AG09309 (cell line): Measurements from ENCODE around the gene DPYSL3.

Experiments used
- DNase-seq: peaks from one replicate; pipeline ENCODE4 v3.0.0-alpha.2; 2010; ENCODE audit warnings: low read depth
- H3K4me3 ChIP-seq: 2 replicates; pipeline ENCODE4 v1.5.1; 2011; ENCODE audit warnings: mild to moderate bottlenecking, low read depth, low read length, moderate library complexity; ENCODE audit not compliant: control insufficient read depth
- TF ChIP-seq, protein P1 (sequence below): IDR thresholded peaks from 2 replicates; pipeline ENCODE4 v1.5.1; 2011; ENCODE audit warnings: mild to moderate bottlenecking, low read depth, low read length, inconsistent platforms; ENCODE audit not compliant: insufficient read depth, control insufficient read depth; ENCODE audit errors: missing control alignments

The DPYSL3 gene

GRCh38 chr5:147467973-147468508 lies 41.8 kb downstream of the DPYSL3 start:
- TF ChIP-seq, protein P1, sequence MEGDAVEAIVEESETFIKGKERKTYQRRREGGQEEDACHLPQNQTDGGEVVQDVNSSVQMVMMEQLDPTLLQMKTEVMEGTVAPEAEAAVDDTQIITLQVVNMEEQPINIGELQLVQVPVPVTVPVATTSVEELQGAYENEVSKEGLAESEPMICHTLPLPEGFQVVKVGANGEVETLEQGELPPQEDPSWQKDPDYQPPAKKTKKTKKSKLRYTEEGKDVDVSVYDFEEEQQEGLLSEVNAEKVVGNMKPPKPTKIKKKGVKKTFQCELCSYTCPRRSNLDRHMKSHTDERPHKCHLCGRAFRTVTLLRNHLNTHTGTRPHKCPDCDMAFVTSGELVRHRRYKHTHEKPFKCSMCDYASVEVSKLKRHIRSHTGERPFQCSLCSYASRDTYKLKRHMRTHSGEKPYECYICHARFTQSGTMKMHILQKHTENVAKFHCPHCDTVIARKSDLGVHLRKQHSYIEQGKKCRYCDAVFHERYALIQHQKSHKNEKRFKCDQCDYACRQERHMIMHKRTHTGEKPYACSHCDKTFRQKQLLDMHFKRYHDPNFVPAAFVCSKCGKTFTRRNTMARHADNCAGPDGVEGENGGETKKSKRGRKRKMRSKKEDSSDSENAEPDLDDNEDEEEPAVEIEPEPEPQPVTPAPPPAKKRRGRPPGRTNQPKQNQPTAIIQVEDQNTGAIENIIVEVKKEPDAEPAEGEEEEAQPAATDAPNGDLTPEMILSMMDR, result no peak
- no peak overlapping the region for H3K4me3 ChIP-seq
- DNase-seq, result no peak

DNA sequence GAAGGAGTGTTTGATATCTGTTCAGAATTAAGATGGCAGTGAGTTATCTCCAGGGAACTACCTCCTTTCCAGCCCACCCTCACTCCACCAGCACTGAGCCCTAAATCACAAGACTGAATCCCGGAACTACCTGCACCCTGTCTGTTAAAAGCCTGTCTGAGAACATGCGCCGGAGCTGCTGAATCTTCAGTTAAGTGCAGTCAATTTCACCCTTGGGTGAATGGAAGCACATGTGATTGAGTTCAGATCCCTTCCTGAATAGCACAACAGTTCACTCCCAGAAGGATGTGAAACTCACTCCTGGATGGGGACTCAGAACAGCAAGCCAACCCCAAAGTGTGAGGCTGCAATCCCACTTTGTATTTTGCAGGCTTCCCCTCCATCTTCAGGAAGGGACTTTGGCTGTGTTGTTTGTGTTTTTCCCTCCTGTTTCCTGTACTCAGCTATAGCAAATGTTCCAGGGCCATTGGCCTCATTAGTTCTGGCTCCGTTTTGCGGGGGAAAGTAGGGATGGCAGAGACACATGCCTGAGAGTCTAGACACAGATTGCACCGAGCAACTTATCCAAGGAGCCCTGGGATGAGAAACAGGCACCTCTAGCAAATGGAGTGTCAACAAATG lies 43.4 kb downstream of the DPYSL3 start:
- no peak for DNase-seq
- no peak overlapping the region for H3K4me3 ChIP-seq
- TF ChIP-seq, protein P1, result no peak

GRCh38 chr5:147465747-147466146 lies 44.1 kb downstream of the DPYSL3 start:
- TF ChIP-seq, protein P1, result no peak
- no peak overlapping the region for H3K4me3 ChIP-seq
- no peak for DNase-seq

DNA sequence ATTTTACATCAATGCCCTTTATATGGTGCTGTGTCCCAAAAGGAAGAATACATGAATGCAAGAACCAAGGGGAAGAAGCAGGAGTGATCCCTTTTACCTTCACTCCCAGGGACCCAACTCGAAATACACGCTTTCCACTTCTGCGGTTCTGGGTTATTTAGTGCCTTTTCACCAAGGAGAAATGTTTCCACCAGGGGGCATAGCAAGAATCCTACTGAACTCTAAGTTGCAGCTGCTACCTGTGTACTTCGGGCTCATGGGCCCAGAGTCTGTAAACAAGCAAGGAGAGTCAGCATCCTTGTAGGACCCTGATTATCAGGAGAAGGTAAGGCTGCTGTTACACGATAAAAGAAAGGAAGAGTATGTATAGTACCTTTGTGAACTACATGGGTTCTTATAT lies 45.7 kb downstream of the DPYSL3 start:
- TF ChIP-seq, protein P1, result peak; percentile 50
- DNase-seq, result no peak
- no peak overlapping the region for H3K4me3 ChIP-seq

- DNase-seq, result no peak
- TF ChIP-seq, protein P1, result no peak
- no peak overlapping the region for H3K4me3 ChIP-seq
Observed at GRCh38 chr5:147461915-147462314, 48.0 kb downstream of the DPYSL3 start.

- DNase-seq, result no peak
- no peak overlapping the region for H3K4me3 ChIP-seq
- TF ChIP-seq, protein P1, result no peak
Observed at GRCh38 chr5:147460380-147460779, 49.5 kb downstream of the DPYSL3 start.
